Non-pigmented ciliary epithelial cell (primary cell): ENCODE measurements around the gene MPHOSPH9.

ENCODE experiments used
- DNase-seq: peaks from one replicate; pipeline ENCODE4 v3.0.0-alpha.2; 2010; ENCODE audit warnings: low read depth

Gene MPHOSPH9

DNA sequence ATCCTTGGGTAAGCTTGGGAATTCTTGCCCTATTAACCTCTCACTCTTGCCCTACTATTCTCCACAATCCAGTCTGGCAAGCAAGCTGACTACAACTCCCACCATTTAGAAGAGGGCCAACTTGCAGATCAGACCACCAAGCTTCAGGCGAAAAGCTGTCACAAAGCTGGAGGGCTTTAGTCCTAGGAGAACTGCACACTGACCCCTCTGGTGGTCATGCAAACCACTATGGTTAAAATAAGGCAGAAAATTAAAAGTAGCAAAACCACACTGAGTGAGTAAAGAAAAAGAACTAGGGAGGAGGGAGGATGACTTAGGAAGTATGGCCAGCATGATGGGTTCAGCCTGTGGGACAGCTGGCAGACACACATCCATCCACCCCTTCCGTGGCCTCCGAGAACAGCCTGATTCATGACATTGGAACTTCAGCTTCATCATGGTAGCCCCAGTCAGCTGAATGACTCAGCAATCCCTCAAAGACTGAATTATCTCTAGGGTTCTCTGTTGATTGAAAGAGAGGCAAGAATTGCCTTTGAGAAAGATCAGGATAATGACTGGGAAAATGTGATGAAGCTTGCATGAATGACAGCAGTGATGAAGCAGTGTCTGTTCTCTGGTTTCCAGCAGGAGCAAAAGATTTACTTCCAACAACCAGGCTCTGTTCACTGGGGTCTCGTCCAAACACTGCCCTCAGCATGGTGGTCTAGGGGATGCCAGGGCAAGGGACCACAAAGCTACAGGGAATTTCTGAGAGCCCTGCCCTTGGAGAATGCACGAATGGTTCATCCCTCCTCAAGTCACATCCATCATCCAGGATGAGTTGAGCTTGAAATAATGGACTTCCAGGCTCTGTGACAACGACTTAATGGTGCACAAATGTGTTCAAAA lies 106.4 kb downstream of the MPHOSPH9 start:
- DNase-seq: peak; percentile 95

DNA sequence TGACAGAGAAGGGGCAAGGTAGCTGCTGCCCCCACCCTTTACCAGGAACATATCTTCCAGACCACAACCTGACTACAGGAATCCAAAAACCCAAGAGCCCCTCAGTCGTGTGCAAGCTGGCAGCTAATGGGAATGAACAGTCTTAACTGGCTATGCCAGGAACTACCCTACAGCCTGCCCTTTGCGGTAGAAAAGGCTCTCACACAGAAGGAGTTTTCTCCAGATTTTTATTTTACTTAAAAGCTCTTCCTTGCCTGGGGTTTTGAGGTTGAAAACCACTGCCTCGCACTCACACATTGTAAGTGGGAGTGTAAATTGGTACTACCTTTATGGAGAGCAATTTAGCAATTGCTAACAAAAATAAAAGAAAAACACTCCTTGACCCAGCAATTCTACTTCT lies 110.3 kb downstream of the MPHOSPH9 start:
- no peak for DNase-seq

DNA sequence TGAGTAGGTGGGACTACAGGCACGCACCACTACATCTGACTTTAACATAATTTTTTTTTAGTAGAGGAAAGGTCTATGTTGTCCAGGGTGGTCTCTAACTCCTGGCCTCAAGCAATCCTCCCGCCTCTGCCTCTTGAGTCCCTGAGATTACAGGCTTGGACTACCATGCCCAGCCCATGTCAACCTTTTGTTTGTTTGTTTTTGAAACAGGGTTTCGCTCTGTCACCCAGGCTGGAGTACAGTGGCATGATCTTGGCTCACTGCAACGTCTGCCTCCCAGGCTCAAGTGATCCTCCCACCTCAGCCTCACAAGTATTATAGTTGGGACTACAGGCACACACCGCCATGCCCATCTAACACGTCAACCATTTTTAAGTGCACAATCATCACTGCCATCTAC lies 111.3 kb downstream of the MPHOSPH9 start:
- DNase-seq: no peak

DNA sequence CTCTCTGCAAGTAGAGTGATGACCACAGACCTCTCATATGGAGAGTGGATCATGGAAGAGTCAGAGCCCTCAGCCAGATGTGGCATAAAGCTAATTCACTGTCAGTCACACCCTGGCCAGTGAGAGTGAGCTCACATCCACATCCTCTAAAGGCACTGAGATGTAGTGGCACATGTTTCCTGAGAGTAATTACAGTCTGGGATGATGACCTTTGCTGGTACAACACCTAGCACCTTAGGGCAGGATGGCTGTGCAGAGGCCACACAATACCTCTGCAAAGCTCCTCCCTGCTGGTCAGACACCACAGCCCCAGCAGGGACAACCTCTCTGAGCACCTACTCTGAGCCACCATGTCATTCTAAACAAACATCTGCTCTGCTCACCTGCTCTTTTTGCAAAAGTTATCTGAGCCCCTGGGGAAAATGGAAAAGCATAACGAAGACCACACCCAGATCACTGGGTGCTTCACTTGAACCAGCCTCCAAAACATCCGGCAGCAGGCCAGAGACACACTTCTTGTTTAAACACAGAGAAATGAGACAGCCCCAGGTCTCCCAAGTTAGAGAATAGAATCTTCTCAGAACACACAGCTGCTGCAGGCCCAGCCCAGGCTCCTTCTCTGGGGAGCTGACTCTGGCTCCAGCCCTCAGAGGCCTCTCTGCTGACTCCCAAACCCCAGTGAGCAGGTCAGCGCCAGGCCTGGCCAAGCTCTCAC lies 112.3 kb downstream of the MPHOSPH9 start:
- no peak for DNase-seq

DNA sequence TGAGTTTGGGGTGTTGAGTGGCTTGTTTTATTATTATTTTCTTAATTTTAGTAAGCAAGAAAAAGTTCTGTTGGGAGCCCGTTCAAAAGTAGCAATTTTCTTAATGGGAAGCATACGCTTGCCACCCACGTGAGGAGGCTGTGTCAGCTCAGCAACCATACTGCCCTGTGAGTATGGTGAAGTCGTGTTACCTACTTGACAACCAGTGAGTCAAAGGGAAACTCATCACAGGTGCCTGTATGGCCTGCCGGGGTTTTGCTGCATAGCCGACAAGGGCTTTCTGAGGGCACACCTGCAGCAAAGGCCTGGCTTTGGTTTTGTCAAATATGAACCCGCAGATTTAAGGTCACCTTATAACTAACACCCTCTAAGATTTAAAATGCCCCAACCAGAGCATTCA lies 113.1 kb downstream of the MPHOSPH9 start:
- DNase-seq: no peak

DNA sequence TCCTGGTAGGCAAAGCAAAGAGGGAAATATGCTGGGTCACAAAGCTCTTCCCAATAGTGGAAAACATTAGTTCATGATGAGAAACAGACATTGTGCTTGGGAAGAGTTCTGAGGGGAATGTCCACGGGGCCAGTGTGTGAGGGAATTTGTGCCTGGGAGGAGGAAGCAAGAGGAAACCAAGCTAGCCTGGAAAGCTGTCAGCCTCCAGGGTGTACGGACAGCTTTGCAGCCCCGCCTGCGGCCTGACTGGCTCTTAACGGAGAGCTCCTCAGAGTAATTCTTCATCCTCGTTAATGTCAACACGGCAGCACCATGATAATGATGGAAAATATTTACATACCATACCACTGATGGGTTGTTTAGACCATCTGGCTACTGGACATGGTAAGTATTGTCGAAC lies 114.4 kb downstream of the MPHOSPH9 start:
- DNase-seq: no peak

DNA sequence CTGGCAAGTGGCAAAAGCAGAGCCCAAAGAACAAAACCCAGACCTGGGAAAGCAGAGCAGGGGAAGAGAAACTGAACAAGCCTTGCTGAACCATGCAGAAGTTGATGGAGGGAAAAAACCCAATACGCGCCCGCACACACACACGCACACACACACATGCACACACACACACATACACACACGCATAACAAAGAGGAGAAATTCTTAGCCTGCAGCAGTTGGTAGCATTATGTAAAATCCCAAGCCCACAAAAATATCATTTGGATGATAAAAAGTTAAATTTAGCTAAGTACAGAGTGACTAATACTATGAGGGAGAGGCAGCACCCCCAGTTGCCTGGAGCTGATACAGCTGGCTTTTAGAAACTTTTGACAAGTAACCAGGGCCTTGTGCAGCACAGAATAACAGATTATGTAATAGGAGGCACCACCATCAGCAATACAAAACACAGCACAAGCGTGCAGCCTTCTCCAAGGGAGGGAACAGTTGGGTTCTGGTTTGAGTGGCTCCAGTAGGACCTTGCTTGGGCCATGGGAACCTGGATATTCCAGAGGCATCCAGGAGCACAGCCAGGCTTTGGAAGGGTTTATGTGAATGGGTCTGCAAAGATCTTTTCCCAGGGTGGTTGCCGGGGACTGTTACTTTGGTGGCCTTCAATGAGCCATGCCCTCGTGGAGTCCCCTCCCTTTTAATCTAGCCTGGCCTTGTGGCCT lies 117.4 kb downstream of the MPHOSPH9 start:
- DNase-seq: peak; percentile 84

DNA sequence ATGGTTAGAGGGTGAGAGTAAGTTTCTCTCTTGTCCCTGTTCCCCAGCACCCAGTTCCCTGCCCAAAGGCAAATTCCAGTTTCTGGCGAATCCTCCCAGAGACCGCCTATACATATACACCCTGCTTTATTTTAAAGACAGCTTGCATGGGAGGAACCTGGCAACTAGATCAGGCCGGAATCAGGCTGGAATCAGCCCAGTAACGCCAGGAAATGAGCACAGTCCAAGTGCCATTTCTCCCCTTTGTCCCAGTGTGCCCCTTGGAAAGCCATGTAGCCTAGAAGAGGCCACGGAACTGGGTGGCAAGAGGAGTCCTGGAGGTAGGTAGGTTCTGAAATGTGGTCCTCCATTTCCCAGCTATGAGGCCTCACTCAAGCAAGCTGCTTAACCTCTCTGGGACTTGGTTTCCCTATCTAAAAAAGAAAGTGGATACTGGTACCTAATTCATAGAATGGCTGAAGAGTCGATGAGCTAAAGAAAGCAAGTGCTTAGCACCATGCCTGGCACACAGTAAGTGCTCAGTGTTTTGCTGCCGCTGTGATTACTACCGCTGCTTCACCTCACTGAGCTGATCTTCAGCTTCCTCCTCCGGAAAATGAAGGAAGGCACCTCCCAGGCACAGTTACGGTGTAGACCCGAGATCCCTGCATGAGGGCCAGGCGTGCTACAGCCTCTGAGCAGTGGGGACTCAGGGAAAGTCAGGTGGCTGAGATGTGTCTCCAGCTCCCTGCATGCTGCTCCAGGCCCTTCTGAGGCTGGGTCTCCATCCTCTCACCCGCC lies 118.4 kb downstream of the MPHOSPH9 start:
- DNase-seq: no peak

DNA sequence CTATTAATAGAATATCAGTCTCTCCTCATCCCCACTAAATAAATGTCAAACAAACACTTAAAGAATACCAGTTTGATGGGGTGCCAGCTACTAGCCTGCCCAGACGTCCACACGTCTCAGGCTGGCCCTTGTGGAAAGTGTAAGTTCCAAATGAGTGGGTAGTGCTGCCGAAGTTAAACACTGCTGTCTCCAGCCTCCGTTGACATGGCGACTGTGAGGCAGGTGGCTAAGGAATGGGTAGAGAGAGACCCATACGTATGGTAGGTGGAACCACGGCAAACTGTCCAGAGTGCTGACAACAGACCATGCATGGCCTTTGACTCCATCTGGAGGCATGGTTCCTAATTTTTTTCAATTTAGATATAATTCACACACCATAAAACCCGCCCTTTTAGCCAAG lies 119.9 kb downstream of the MPHOSPH9 start:
- DNase-seq: no peak

DNA sequence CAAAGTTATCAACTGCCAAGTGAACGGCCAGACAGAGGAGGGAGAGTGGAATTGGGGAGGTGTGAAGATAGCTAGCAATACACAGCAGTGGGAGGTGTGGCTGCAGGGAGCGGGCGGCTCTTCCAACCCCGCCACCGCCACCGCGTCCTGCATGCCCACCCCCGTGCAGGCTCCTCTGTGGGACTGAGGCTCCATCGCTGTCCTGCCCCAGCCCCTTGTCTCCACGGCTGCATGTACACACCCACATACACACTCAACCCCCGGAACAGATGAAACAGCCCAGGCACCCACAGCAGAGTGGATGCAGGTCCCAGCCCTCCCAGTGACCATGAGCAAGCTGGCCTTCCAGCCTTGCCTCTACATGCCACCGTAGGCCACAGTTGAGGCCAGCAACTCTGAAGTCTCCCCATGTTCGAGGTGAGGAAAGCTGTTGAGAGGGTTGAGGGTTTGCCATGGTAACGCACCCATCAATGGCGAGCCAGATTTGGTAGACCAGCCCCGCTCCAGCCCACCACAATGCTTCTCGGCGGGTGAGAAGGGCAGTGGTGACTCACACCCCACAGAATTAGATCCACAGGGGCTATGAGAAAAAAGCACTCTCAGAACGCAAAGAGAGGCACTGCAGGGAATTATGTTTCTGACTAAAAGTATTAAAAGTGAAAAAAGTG lies 121.3 kb downstream of the MPHOSPH9 start:
- DNase-seq: no peak

DNA sequence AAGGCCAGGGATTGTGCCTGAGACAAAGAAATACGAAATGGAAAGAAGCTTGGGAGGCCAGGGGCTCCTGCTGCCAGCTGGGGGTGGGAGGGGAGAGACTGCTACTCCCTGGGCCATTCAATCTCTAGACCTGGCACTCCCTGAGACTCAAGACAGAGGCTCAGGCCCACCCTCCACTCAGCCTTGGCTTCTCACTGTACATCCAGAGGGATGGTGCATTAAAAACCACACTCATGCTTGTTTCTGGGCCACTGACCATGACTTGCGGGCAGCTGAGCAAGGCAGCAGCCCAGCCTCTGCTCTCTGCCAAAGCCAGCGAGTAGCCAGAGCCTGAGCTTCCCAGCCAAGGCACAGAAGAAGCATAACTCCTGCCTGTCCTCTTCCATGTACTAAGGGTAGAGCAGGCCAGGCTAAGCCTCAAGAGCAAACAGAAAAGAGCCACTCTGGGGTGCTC lies 123.6 kb downstream of the MPHOSPH9 start:
- no peak for DNase-seq

DNA sequence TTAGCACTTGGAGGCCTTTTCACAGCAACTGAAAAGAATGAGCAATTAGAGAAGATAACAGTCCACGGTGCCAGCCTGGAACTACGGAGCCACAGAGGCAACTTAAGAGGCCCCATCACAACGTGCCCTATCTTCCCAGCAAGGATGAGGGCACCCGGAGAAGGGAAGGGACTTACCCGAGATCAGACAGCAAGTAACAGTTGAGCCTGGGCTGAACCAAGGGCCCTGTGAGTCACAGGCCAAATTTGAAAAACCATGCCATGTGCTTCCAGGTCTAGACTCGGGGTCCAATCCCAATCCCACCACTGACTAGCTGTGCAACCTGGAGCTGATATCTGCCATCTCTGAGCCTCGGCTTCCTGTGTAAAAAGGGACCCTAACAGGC lies 124.3 kb downstream of the MPHOSPH9 start:
- DNase-seq: no peak

DNA sequence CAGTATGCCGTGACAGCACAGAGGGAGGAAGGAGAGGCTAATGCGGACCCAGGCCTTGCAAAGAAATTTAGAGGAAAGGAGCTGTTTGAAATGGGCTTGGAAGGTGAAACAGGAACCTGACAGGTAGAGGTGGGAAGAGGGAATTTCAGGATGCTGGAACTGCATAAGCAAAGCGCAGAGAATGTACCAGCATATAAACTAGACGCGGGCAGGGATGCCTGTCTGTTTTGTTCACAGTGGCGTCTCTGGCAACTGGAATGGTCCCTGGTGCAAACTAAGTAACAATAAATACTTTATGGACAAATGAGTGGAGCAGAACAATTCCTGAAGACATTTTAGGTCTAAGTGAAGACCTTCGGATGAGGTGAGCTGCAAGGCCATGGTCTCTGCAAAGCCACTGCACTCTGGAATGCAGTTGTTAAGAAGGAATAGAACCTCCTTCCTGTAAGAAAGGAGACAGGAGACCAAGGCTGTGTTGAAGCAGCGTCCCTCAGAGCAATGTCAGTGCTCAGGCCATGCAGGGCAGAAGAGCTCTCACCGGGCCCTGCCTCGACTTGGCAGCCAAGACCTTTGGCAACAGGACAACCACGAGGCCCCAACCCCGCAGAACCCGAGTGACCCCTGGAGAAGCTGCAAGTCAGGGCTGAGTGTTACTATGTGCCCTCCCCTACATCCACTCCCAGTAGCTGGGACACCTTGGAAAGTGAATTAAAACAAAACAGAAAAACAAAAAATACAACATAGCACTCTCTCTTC lies 124.8 kb downstream of the MPHOSPH9 start:
- DNase-seq: no peak

DNA sequence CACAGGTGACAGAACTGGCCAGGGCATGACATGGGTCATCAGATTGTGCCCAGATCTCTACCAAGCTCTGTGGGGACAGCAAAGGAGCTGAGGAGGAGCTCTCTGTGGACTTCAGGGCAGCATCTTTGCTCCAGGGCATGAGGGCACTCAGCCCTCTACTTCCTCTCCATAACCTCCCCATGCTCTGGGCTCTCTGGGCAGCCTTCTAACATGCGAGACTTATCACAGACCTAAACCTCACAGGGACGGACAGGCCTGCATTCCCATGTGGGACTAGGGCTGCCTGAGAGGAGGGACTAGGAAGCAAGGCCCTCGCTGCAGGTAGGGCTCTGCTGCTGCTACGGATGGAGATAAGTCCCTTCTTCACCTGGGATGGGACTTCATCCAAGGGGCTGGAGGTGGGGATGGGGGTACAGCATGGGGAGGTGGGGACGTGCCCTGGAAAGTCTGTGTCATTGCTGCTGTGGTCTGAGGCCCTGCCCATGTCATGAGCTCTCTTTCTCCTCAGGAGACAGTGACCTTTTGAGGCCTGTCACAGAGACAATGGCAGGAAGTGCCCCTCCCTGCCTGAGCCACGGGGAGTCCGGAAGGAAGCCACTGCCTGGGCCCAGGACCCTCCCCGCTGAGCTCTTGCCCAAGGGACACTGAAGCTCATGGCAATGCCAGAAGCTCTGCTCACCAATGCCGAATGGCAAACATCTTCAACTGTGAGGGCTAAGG lies 126.1 kb downstream of the MPHOSPH9 start:
- no peak for DNase-seq

DNA sequence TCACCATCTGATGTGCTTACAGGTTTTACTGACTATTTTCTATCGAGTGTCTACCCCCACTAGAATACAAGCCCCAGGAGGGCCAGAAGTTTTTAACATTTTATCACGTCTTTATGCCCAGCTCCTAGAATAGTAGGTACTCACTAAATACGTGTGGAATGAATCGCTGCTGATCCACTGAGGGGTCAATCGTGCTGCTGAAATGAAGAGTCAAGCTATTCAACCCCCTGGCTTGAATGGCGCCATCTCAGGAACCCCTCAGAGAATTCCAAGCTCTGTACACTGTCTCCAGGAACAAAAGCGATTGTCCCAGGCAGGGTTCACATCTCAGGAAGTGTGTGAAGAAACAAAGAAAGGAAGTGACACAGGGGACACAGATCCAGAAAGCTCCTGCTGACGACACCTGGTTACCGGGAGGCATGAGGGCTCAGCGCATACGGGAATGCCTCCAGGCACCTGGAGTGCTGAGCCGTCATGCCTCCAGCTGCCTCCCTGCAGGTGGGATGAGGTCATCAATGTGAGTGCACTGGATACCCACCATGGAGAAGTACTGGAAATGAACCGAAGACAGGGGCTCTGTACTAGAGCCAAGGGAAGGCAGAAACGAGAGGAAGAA lies 127.6 kb downstream of the MPHOSPH9 start:
- no peak for DNase-seq

DNA sequence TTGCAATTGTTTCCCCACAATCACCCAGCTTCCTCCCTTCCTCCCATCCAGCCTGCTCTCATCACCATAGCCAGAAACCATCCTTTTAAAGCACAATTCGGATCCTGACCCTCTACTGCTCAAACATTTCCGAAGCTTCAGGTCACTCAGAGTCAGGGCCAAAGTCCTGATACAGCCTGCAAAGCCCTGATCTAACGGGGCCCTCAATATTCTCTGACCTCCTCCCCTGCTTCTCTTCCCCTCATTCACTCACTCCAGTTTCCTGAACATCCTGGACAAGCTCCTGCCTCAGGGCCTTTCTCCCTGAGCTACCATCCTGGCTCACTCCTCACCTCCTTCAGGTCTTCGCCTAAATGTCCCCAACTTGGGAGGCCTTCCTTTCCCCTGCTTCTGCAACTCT lies 128.1 kb downstream of the MPHOSPH9 start:
- DNase-seq: no peak
